ENCODE data around the gene ANK3. TPM values are rescaled to one million over a fixed set of nuclear protein-coding genes. Genes with fewer than 3 reads are reported as not detected.

Gene ANK3
- total RNA-seq, 1 experiment from 2014 or later = 69.6 TPM

- DNase-seq (ENCODE audit: low spot score) (no peak), ATAC-seq (no peak)
- CTCF ChIA-PET = interaction anchor here (1.2 kb wide), 1 partner anchor 28 kb away, joined by 3 read pairs; no protein-coding TSS in a partner anchor
- Mint-ChIP-seq H3K27me3 (ENCODE audit: low read depth) (no peaks in the 10 kb centered on the region; the same call in 1 of the 2 replicates), H3K4me1 (no peaks in the 10 kb centered on the region), H3K4me3 (no peak overlapping the region), H3K9me3 (no peaks in the 10 kb centered on the region), H3K36me3 (no peaks in the 10 kb centered on the region; the same call in 1 of the 2 replicates), H3K27ac (no peak overlapping the region)
- POLR2A ChIA-PET = no interaction called here
- no peak for TF ChIP-seq ZNF232 (CRISPR knock-in tag; IDR thresholded peaks at IDR 0.05)
- TF ChIP-seq FOXP1 (CRISPR knock-in tag; IDR thresholded peaks at IDR 0.05; ENCODE audit: borderline replicate concordance) = no peak
- no peak for TF ChIP-seq STAT6 (CRISPR knock-in tag; conservative IDR thresholded peaks at IDR 0.05; ENCODE audit: low read depth)
- TF ChIP-seq SOX15 (CRISPR knock-in tag; IDR thresholded peaks at IDR 0.05) = no peak
- no peak for TF ChIP-seq ATF1 (CRISPR knock-in tag; IDR thresholded peaks at IDR 0.05)
- TF ChIP-seq GABPB1 (CRISPR knock-in tag; IDR thresholded peaks at IDR 0.05) = no peak
- no peak for TF ChIP-seq ZNF532 (CRISPR knock-in tag; IDR thresholded peaks at IDR 0.05; ENCODE audit: borderline replicate concordance)
- TF ChIP-seq JUN (CRISPR knock-in tag; IDR thresholded peaks at IDR 0.05) = no peak
These were observed 123.2 kb downstream of the ANK3 start for GRCh38 chr10:60266513-60266912.

GRCh38 chr10:60262647-60263126, 127.0 kb downstream of the ANK3 start:
- H3K27ac Mint-ChIP-seq = no peak overlapping the region
- ChIA-PET POLR2A (no interaction called here), CTCF (no interaction called here)
- no peaks in the 10 kb centered on the region for H3K27me3 Mint-ChIP-seq (ENCODE audit: low read depth)
- ATAC-seq = no peak
- H3K4me1 Mint-ChIP-seq = peaks cover 21% of the 10 kb centered on the region
- H3K9me3 Mint-ChIP-seq = no peaks in the 10 kb centered on the region
- no peak overlapping the region for H3K4me3 Mint-ChIP-seq
- no peaks in the 10 kb centered on the region; the same call in 1 of the 2 replicates for H3K36me3 Mint-ChIP-seq
- DNase-seq (ENCODE audit: low spot score) = no peak
- TF ChIP-seq AR (CRISPR knock-in tag; IDR thresholded peaks at IDR 0.05) (no peak), EMX1 (CRISPR knock-in tag; IDR thresholded peaks at IDR 0.05) (no peak), NR3C1 (CRISPR knock-in tag; conservative IDR thresholded peaks at IDR 0.05; ENCODE audit: low read depth) (no peak), HMGA2 (CRISPR knock-in tag; IDR thresholded peaks at IDR 0.05) (no peak)

GRCh38 chr10:60260321-60260720, 129.4 kb downstream of the ANK3 start:
- ATAC-seq (no peak), DNase-seq (ENCODE audit: low spot score) (no peak)
- H3K36me3 Mint-ChIP-seq = no peaks in the 10 kb centered on the region; the same call in 1 of the 2 replicates
- peaks cover 23% of the 10 kb centered on the region for H3K4me1 Mint-ChIP-seq
- POLR2A ChIA-PET = no interaction called here
- H3K27ac Mint-ChIP-seq = no peak overlapping the region
- no peak overlapping the region for H3K4me3 Mint-ChIP-seq
- CTCF ChIA-PET = no interaction called here
- H3K9me3 Mint-ChIP-seq = no peaks in the 10 kb centered on the region
- H3K27me3 Mint-ChIP-seq (ENCODE audit: low read depth) = no peaks in the 10 kb centered on the region
- TF ChIP-seq NFE2L1 (CRISPR knock-in tag; IDR thresholded peaks at IDR 0.05) (no peak), ZBTB43 (CRISPR knock-in tag; IDR thresholded peaks at IDR 0.05) (no peak), TEAD4 (CRISPR knock-in tag; IDR thresholded peaks at IDR 0.05) (no peak), MLX (CRISPR knock-in tag; IDR thresholded peaks at IDR 0.05) (no peak), HMGA2 (CRISPR knock-in tag; IDR thresholded peaks at IDR 0.05) (no peak), ZNF396 (CRISPR knock-in tag; IDR thresholded peaks at IDR 0.05; ENCODE audit: borderline replicate concordance) (no peak), ZNF425 (CRISPR knock-in tag; conservative IDR thresholded peaks at IDR 0.05) (no peak)

All from WTC11 (cell line).